Measurements from ENCODE around the gene SLC41A3.

Gene SLC41A3

GRCh38 chr3:126083511-126083912 is 412 bp downstream of the SLC41A3 start:
- no peak for TF ChIP-seq CTCF (conservative IDR thresholded peaks at IDR 0.05; ENCODE audit: control insufficient read depth, insufficient read depth, low read depth, low read length)

GRCh38 chr3:126083138-126083445 is 832 bp downstream of the SLC41A3 start:
- H3K4me3 ChIP-seq (ENCODE audit: control insufficient read depth, low read depth, low read length) = peak overlapping the region; percentile 54
- no peak for DNase-seq (ENCODE audit: low read depth)
- TF ChIP-seq CTCF (conservative IDR thresholded peaks at IDR 0.05; ENCODE audit: control insufficient read depth, insufficient read depth, low read depth, low read length) = no peak

More at GRCh38 chr3:126083511-126083912, 412 bp downstream of the SLC41A3 start:
- peak; percentile 27 for DNase-seq (ENCODE audit: low read depth)
- H3K4me3 ChIP-seq (ENCODE audit: control insufficient read depth, low read depth, low read length) = peak overlapping the region; percentile 54

GRCh38 chr3:126082362-126083137 is 1.4 kb downstream of the SLC41A3 start:
- DNase-seq (ENCODE audit: low read depth) = no peak
- no peak for TF ChIP-seq CTCF (conservative IDR thresholded peaks at IDR 0.05; ENCODE audit: control insufficient read depth, insufficient read depth, low read depth, low read length)
- H3K4me3 ChIP-seq (ENCODE audit: control insufficient read depth, low read depth, low read length) = no peak overlapping the region

GRCh38 chr3:126081618-126082361 is 2.1 kb downstream of the SLC41A3 start:
- peak; percentile 69 for DNase-seq (ENCODE audit: low read depth)
- peak; percentile 42 for TF ChIP-seq CTCF (conservative IDR thresholded peaks at IDR 0.05; ENCODE audit: control insufficient read depth, insufficient read depth, low read depth, low read length)
- H3K4me3 ChIP-seq (ENCODE audit: control insufficient read depth, low read depth, low read length) = no peak overlapping the region

GRCh38 chr3:126080970-126081369 is 3.0 kb downstream of the SLC41A3 start:
- no peak overlapping the region for H3K4me3 ChIP-seq (ENCODE audit: control insufficient read depth, low read depth, low read length)
- no peak for DNase-seq (ENCODE audit: low read depth)
- no peak for TF ChIP-seq CTCF (conservative IDR thresholded peaks at IDR 0.05; ENCODE audit: control insufficient read depth, insufficient read depth, low read depth, low read length)

GRCh38 chr3:126078866-126079265 is 5.1 kb downstream of the SLC41A3 start:
- no peak for TF ChIP-seq CTCF (conservative IDR thresholded peaks at IDR 0.05; ENCODE audit: control insufficient read depth, insufficient read depth, low read depth, low read length)

More at GRCh38 chr3:126078866-126079265, 5.1 kb downstream of the SLC41A3 start:
- no peak for DNase-seq (ENCODE audit: low read depth)
- no peak overlapping the region for H3K4me3 ChIP-seq (ENCODE audit: control insufficient read depth, low read depth, low read length)

All from fibroblast of mammary gland (primary cell).